Neural cell (in vitro differentiated cells): ENCODE data around the gene C11orf65. TPM values are rescaled to one million over a fixed set of nuclear protein-coding genes. Genes with fewer than 3 reads are reported as not detected.

Source experiments
- H2AFZ ChIP-seq: fragments of 200-600, 300-800 bp; sonication (generic), shearing (Covaris generic); 2 replicates; pipeline ENCODE4 v1.6.0; 2014; ENCODE audit warnings: low read depth, mild to moderate bottlenecking, antibody characterized with exemption, low read length, moderate library complexity
- H3F3A ChIP-seq: fragments of 200-600 bp; shearing (Covaris generic); 2 replicates; pipeline ENCODE4 v1.6.1; 2016; ENCODE audit warnings: mild to moderate bottlenecking, moderate library complexity, mixed read lengths, antibody characterized with exemption, low read length; ENCODE audit not compliant: insufficient read depth, poor library complexity, severe bottlenecking
- H3K27ac ChIP-seq: fragments of 200-600, 300-800 bp; sonication (generic), shearing (Covaris generic); 2 replicates; pipeline ENCODE4 v1.5.1; 2014; ENCODE audit warnings: mild to moderate bottlenecking, low read length, moderate library complexity
- H3K27me3 ChIP-seq: fragments of 300-800, 200-600 bp; sonication (generic), shearing (Covaris generic); 2 replicates; pipeline ENCODE4 v1.6.0; 2014; ENCODE audit warnings: mild to moderate bottlenecking, low read depth, low read length, moderate library complexity; ENCODE audit not compliant: insufficient read depth
- H3K36me3 ChIP-seq: fragments of 300-800, 200-600 bp; sonication (generic), shearing (Covaris generic); 2 replicates; pipeline ENCODE4 v1.5.1; 2014; ENCODE audit warnings: mild to moderate bottlenecking, antibody characterized with exemption, low read length, moderate library complexity; ENCODE audit not compliant: insufficient read depth
- H3K4me2 ChIP-seq: fragments of 300-800, 200-600 bp; sonication (generic), shearing (Covaris generic); 2 replicates; pipeline ENCODE4 v1.6.0; 2014; ENCODE audit warnings: mild to moderate bottlenecking, low read length
- H3K4me3 ChIP-seq: fragments of 300-800, 200-600 bp; sonication (generic), shearing (Covaris generic); 2 replicates; pipeline ENCODE4 v1.5.1; 2014; ENCODE audit warnings: mild to moderate bottlenecking, low read length, moderate library complexity
- H3K79me2 ChIP-seq: fragments of 200-600 bp; shearing (Covaris generic); replicated peaks from 2 replicates; pipeline ENCODE4 v1.6.0; 2014; ENCODE audit warnings: mild to moderate bottlenecking, low read length, moderate library complexity; ENCODE audit not compliant: insufficient read depth
- H3K9ac ChIP-seq: fragments of 300-800, 200-600 bp; sonication (generic), shearing (Covaris generic); 2 replicates; pipeline ENCODE4 v1.6.1; 2016; ENCODE audit warnings: mild to moderate bottlenecking, low read length, mixed read lengths
- H3K9me2 ChIP-seq: fragments of 200-600 bp; shearing (Covaris generic); 2 replicates; pipeline ENCODE4 v1.6.1; 2016; ENCODE audit warnings: mild to moderate bottlenecking, low read length, mixed read lengths; ENCODE audit not compliant: insufficient read depth
- H3K9me3 ChIP-seq: fragments of 200-600, 300-800 bp; sonication (generic), shearing (Covaris generic); 2 replicates; pipeline ENCODE4 v1.6.1; 2016; ENCODE audit warnings: mild to moderate bottlenecking, mixed run types, low read length, moderate library complexity, mixed read lengths
- H4K20me1 ChIP-seq: fragments of 200-600 bp; shearing (Covaris generic); 2 replicates; pipeline ENCODE4 v1.6.1; 2016; ENCODE audit warnings: mild to moderate bottlenecking, mixed run types; ENCODE audit not compliant: insufficient read depth
- CTCF ChIP-seq: fragments of 450-650 bp; IDR thresholded peaks from 2 replicates; pipeline ENCODE4 v1.5.1; 2014; ENCODE audit warnings: antibody characterized with exemption, mild to moderate bottlenecking, moderate library complexity; ENCODE audit not compliant: poor library complexity, severe bottlenecking
- EP300 ChIP-seq: fragments of 450-650 bp; conservative IDR thresholded peaks from 2 replicates; pipeline ENCODE4 v1.6.1; 2014; ENCODE audit warnings: antibody characterized with exemption, mild to moderate bottlenecking, moderate library complexity; ENCODE audit not compliant: poor library complexity, severe bottlenecking
- EZH2 ChIP-seq: fragments of 200-600, 300-800 bp; shearing (Covaris generic), sonication (generic); IDR thresholded peaks from 2 replicates; pipeline ENCODE4 v1.6.1; 2014; ENCODE audit warnings: antibody characterized with exemption, low read length, borderline replicate concordance, mild to moderate bottlenecking; ENCODE audit not compliant: insufficient read depth, poor library complexity, severe bottlenecking
- MXI1 ChIP-seq: fragments of 450-650 bp; conservative IDR thresholded peaks from 2 replicates; pipeline ENCODE4 v1.6.1; 2014; ENCODE audit warnings: antibody characterized with exemption, mild to moderate bottlenecking; ENCODE audit not compliant: poor library complexity, severe bottlenecking
- POLR2AphosphoS5 ChIP-seq: IDR thresholded peaks from 2 replicates; pipeline ENCODE4 v1.6.1; 2012
- RAD21 ChIP-seq: fragments of 450-650 bp; conservative IDR thresholded peaks from 2 replicates; pipeline ENCODE4 v1.6.1; 2014; ENCODE audit warnings: antibody characterized with exemption, mild to moderate bottlenecking, moderate library complexity
- REST ChIP-seq: IDR thresholded peaks from 2 replicates; pipeline ENCODE4 v1.6.1; 2012; ENCODE audit warnings: borderline replicate concordance
- SMC3 ChIP-seq: fragments of 450-650 bp; conservative IDR thresholded peaks from 2 replicates; pipeline ENCODE4 v1.6.1; 2014; ENCODE audit warnings: antibody characterized with exemption, mild to moderate bottlenecking, moderate library complexity; ENCODE audit not compliant: poor library complexity
- TAF1 ChIP-seq: IDR thresholded peaks from 2 replicates; pipeline ENCODE4 v1.6.1; 2012; ENCODE audit warnings: low read depth
- polyA plus RNA-seq: library from polyadenylated mRNA; depleted of rRNA; stranded (reverse); fragments of >200 nt; gene quantifications from 2 replicates; pipeline ENCODE4 v1.2.3, GENCODE V29; 2014

The C11orf65 gene
- polyA plus RNA-seq, 1 donor from 2014 or later: 1.1 TPM

- Histone ChIP-seq H3K9me2 (no peaks in the 10 kb centered on the region), H3K79me2 (no peaks in the 10 kb centered on the region)
- TF ChIP-seq EZH2 (no peak), MXI1 (no peak), POLR2AphosphoS5 (no peak), EP300 (no peak), TAF1 (no peak), SMC3 (no peak), CTCF (no peak), REST (no peak), RAD21 (no peak)
These were observed 64.3 kb downstream of the C11orf65 start for GRCh38 chr11:108403052-108403451.

GRCh38 chr11:108402241-108402640 is 65.1 kb downstream of the C11orf65 start:
- Histone ChIP-seq H3K27me3 (no peaks in the 10 kb centered on the region), H3K9ac (no peak overlapping the region), H2AFZ (no peak overlapping the region), H3F3A (no peaks in the 10 kb centered on the region), H4K20me1 (no peaks in the 10 kb centered on the region), H3K27ac (no peak overlapping the region), H3K9me2 (no peaks in the 10 kb centered on the region), H3K4me3 (no peak overlapping the region), H3K4me2 (no peak overlapping the region), H3K9me3 (no peaks in the 10 kb centered on the region), H3K79me2 (no peaks in the 10 kb centered on the region), H3K36me3 (no peaks in the 10 kb centered on the region)
- no peak for TF ChIP-seq CTCF
- TF ChIP-seq MXI1: no peak
- TF ChIP-seq POLR2AphosphoS5: no peak
- no peak for TF ChIP-seq EP300
- no peak for TF ChIP-seq EZH2
- TF ChIP-seq TAF1: no peak
- TF ChIP-seq SMC3: no peak
- TF ChIP-seq RAD21: no peak
- TF ChIP-seq REST: no peak

More at GRCh38 chr11:108403052-108403451, 64.3 kb downstream of the C11orf65 start:
- Histone ChIP-seq H3K27me3 (no peaks in the 10 kb centered on the region), H3K27ac (no peak overlapping the region), H3F3A (no peaks in the 10 kb centered on the region), H3K4me2 (no peak overlapping the region), H3K9me3 (no peaks in the 10 kb centered on the region), H2AFZ (no peak overlapping the region), H4K20me1 (no peaks in the 10 kb centered on the region), H3K4me3 (no peak overlapping the region), H3K36me3 (no peaks in the 10 kb centered on the region), H3K9ac (no peak overlapping the region)
